HEK293 (cell line): ENCODE results near the gene PIK3R1.
A peak's percentile ranks its signal among the peaks of the same experiment; 100 is the strongest.

ENCODE experiments used
- CTCF ChIA-PET: fragments of 350-600 bp; formaldehyde crosslinking; extraction: SDS; loops from one replicate; lab custom pipeline; 2021; ENCODE audit warnings: antibody characterized with exemption; lab: Yijun Ruan, JAX
- POLR2A ChIA-PET: fragments of 300-600 bp; formaldehyde crosslinking; extraction: SDS; loops from one replicate; lab custom pipeline; 2020; ENCODE audit warnings: antibody characterized with exemption, inconsistent platforms; lab: Yijun Ruan, JAX
- H3K27ac ChIP-seq: fragments of 200-500 bp; sonication (Bioruptor generic); 2 replicates; pipeline ENCODE4 v1.5.1; 2014; ENCODE audit warnings: low read depth, low read length, control low read depth, inconsistent platforms; ENCODE audit errors: extremely low read depth
- H3K36me3 ChIP-seq, 2 experiments: fragments of 200-500 bp in 1 of 2; sonication (Bioruptor generic) in 1 of 2; 1 replicate in 1 of 2; 2 replicates in 1 of 2; pipeline ENCODE4 v1.5.1; 2014 to 2017; ENCODE audit warnings: inconsistent platforms in 2 of 2, low read length in 2 of 2; ENCODE audit not compliant: control insufficient read depth in 2 of 2, insufficient read depth in 1 of 2
- H3K4me1 ChIP-seq: fragments of 200-500 bp; sonication (Bioruptor generic); 2 replicates; pipeline ENCODE4 v1.5.1; 2014; ENCODE audit warnings: mild to moderate bottlenecking, low read length, inconsistent platforms; ENCODE audit not compliant: control insufficient read depth, insufficient read depth
- H3K4me3 ChIP-seq: 2 replicates; pipeline ENCODE4 v1.5.1; 2011; ENCODE audit warnings: low read depth, mild to moderate bottlenecking, control low read depth, low read length, moderate library complexity
- H3K9me3 ChIP-seq: fragments of 200-500 bp; sonication (Bioruptor generic); 2 replicates; pipeline ENCODE4 v1.5.1; 2014; ENCODE audit warnings: low read depth, low read length, inconsistent platforms; ENCODE audit not compliant: control insufficient read depth, insufficient read depth
- GFI1B ChIP-seq: fragments of 450-650 bp; formaldehyde crosslinking; IDR thresholded peaks from 2 replicates; pipeline ENCODE4 v1.5.1; 2016; ENCODE audit warnings: missing biosample characterization, missing genetic modification characterization
- KLF16 ChIP-seq: fragments of 450-650 bp; formaldehyde crosslinking; IDR thresholded peaks from 2 replicates; pipeline ENCODE4 v1.5.1; 2017; ENCODE audit warnings: missing biosample characterization, missing genetic modification characterization
- RBAK ChIP-seq: fragments of 450-650 bp; formaldehyde crosslinking; IDR thresholded peaks from 2 replicates; pipeline ENCODE4 v1.5.1; 2016; ENCODE audit warnings: missing biosample characterization, missing genetic modification characterization
- SCRT1 ChIP-seq: fragments of 450-650 bp; formaldehyde crosslinking; IDR thresholded peaks from 2 replicates; pipeline ENCODE4 v1.5.1; 2016; ENCODE audit warnings: missing biosample characterization, missing genetic modification characterization, borderline replicate concordance
- SCRT2 ChIP-seq: fragments of 450-650 bp; formaldehyde crosslinking; IDR thresholded peaks from 2 replicates; pipeline ENCODE4 v1.5.1; 2016; ENCODE audit warnings: missing biosample characterization, missing genetic modification characterization
- TCF7L2 ChIP-seq: IDR thresholded peaks from 2 replicates; pipeline ENCODE4 v1.6.1; 2011; ENCODE audit warnings: low read depth, mild to moderate bottlenecking, inconsistent platforms, low read length, moderate library complexity, borderline replicate concordance
- TRIM28 ChIP-seq: IDR thresholded peaks from 2 replicates; pipeline ENCODE4 v1.6.1; 2011; ENCODE audit warnings: low read length, control low read depth, borderline replicate concordance
- ZBTB11 ChIP-seq: fragments of 450-650 bp; formaldehyde crosslinking; conservative IDR thresholded peaks from 2 replicates; pipeline ENCODE4 v1.5.1; 2016; ENCODE audit warnings: low read depth, missing biosample characterization, missing genetic modification characterization
- ZNF10 ChIP-seq: fragments of 450-650 bp; formaldehyde crosslinking; IDR thresholded peaks from 2 replicates; pipeline ENCODE4 v1.5.1; 2017; ENCODE audit warnings: missing biosample characterization, missing genetic modification characterization
- ZNF140 ChIP-seq: fragments of 450-650 bp; formaldehyde crosslinking; IDR thresholded peaks from 2 replicates; pipeline ENCODE4 v1.5.1; 2016; ENCODE audit warnings: missing biosample characterization, missing genetic modification characterization
- ZNF302 ChIP-seq: fragments of 450-650 bp; formaldehyde crosslinking; IDR thresholded peaks from 2 replicates; pipeline ENCODE4 v1.5.1; 2016; ENCODE audit warnings: missing biosample characterization, missing genetic modification characterization, low read depth
- ZNF341 ChIP-seq: fragments of 450-650 bp; formaldehyde crosslinking; IDR thresholded peaks from 2 replicates; pipeline ENCODE4; 2016; ENCODE audit warnings: low read depth, missing biosample characterization, missing genetic modification characterization
- ZNF366 ChIP-seq: fragments of 450-650 bp; formaldehyde crosslinking; conservative IDR thresholded peaks from 2 replicates; pipeline ENCODE4 v1.5.1; 2016; ENCODE audit warnings: missing biosample characterization, missing genetic modification characterization
- ZNF473 ChIP-seq: fragments of 450-650 bp; formaldehyde crosslinking; IDR thresholded peaks from 2 replicates; pipeline ENCODE4 v1.5.1; 2017; ENCODE audit warnings: missing biosample characterization, missing genetic modification characterization
- ZNF514 ChIP-seq: fragments of 450-650 bp; formaldehyde crosslinking; IDR thresholded peaks from 2 replicates; pipeline ENCODE4 v1.5.1; 2016; ENCODE audit warnings: missing biosample characterization, missing genetic modification characterization
- ZNF560 ChIP-seq: fragments of 450-650 bp; formaldehyde crosslinking; IDR thresholded peaks from 2 replicates; pipeline ENCODE4 v1.5.1; 2017; ENCODE audit warnings: missing biosample characterization, missing genetic modification characterization, borderline replicate concordance
- ZNF664 ChIP-seq: fragments of 450-650 bp; formaldehyde crosslinking; IDR thresholded peaks from 2 replicates; pipeline ENCODE4 v1.5.1; 2016; ENCODE audit warnings: missing biosample characterization, missing genetic modification characterization
- ZNF677 ChIP-seq: fragments of 450-650 bp; IDR thresholded peaks from 2 replicates; pipeline ENCODE4 v1.5.0; 2018; ENCODE audit warnings: missing biosample characterization, mild to moderate bottlenecking, missing genetic modification characterization, moderate library complexity
- ZNF707 ChIP-seq: fragments of 450-650 bp; formaldehyde crosslinking; IDR thresholded peaks from 2 replicates; pipeline ENCODE4 v1.5.1; 2016; ENCODE audit warnings: missing biosample characterization, missing genetic modification characterization
- ZNF747 ChIP-seq: fragments of 450-650 bp; formaldehyde crosslinking; IDR thresholded peaks from 2 replicates; pipeline ENCODE4 v1.5.1; 2016; ENCODE audit warnings: missing biosample characterization, missing genetic modification characterization
- ZSCAN16 ChIP-seq: fragments of 450-650 bp; formaldehyde crosslinking; IDR thresholded peaks from 2 replicates; pipeline ENCODE4 v1.5.1; 2016; ENCODE audit warnings: missing biosample characterization, missing genetic modification characterization
- ZSCAN30 ChIP-seq: fragments of 450-650 bp; IDR thresholded peaks from 2 replicates; pipeline ENCODE4 v1.5.1; 2018; ENCODE audit warnings: missing biosample characterization, mild to moderate bottlenecking, missing genetic modification characterization, moderate library complexity

PIK3R1 gene

GRCh38 chr5:68292316-68292715 is 76.8 kb downstream of the PIK3R1 start (continued):
- no peak for TF ChIP-seq ZNF473 (tag by site-specific recombination)

- H3K4me3 ChIP-seq = no peak overlapping the region
- H3K4me1 ChIP-seq = no peaks in the 10 kb centered on the region
- peaks cover 22 to 72% of the 10 kb centered on the region in 2 experiments; a peak in 2 of 3 replicates for H3K36me3 ChIP-seq
- TF ChIP-seq TRIM28 (no peak), ZNF10 (tag by site-specific recombination) (no peak)
- no peak overlapping the region for H3K27ac ChIP-seq
- POLR2A ChIA-PET = no interaction called here
- no peaks in the 10 kb centered on the region for H3K9me3 ChIP-seq
- CTCF ChIA-PET = interaction anchor here (6.2 kb wide), 1 partner anchor 9 kb away, joined by 34 read pairs; no protein-coding TSS in a partner anchor
Measured at GRCh38 chr5:68295772-68296171, 80.2 kb downstream of the PIK3R1 start.

- H3K36me3 ChIP-seq = peaks cover 22 to 72% of the 10 kb centered on the region in 2 experiments; a peak in 2 of 3 replicates
- H3K4me3 ChIP-seq = no peak overlapping the region
- no peaks in the 10 kb centered on the region for H3K9me3 ChIP-seq
- no peak for TF ChIP-seq ZBTB11 (tag by site-specific recombination)
- TF ChIP-seq ZSCAN16 (tag by site-specific recombination) = no peak
- no peak for TF ChIP-seq ZNF677 (tag by site-specific recombination)
- TF ChIP-seq SCRT2 = peak; percentile 86
- peak; percentile 66; the same call in 1 of the 2 replicates for TF ChIP-seq SCRT1 (tag by site-specific recombination)
- no peak for TF ChIP-seq ZNF747 (tag by site-specific recombination)
- POLR2A ChIA-PET = no interaction called here
- H3K27ac ChIP-seq = no peak overlapping the region
- CTCF ChIA-PET = interaction anchor here (6.2 kb wide), 1 partner anchor 10 kb away, joined by 34 read pairs; no protein-coding TSS in a partner anchor
- no peaks in the 10 kb centered on the region for H3K4me1 ChIP-seq
Measured at GRCh38 chr5:68296895-68297294, 81.3 kb downstream of the PIK3R1 start.

GRCh38 chr5:68297656-68298055 is 82.1 kb downstream of the PIK3R1 start:
- Histone ChIP-seq H3K36me3 (peaks cover 21 to 66% of the 10 kb centered on the region in 2 experiments; a peak in 2 of 3 replicates), H3K27ac (no peak overlapping the region), H3K9me3 (no peaks in the 10 kb centered on the region), H3K4me1 (no peaks in the 10 kb centered on the region), H3K4me3 (no peak overlapping the region)
- CTCF ChIA-PET = interaction anchor here (0.6 to 6.2 kb wide), 2 partner anchors 11 to 666 kb away, joined by 4 to 34 read pairs; no protein-coding TSS in a partner anchor
- POLR2A ChIA-PET = no interaction called here
- TF ChIP-seq ZSCAN30 (tag by site-specific recombination) = no peak
- TF ChIP-seq ZNF560 = no peak
- no peak for TF ChIP-seq ZNF514 (tag by site-specific recombination)
- TF ChIP-seq GFI1B = no peak
- TF ChIP-seq SCRT1 (tag by site-specific recombination) = no peak
- TF ChIP-seq TCF7L2 = no peak
- TF ChIP-seq ZNF366 (tag by site-specific recombination) = no peak
- no peak for TF ChIP-seq ZNF707 (tag by site-specific recombination)
- TF ChIP-seq ZNF140 = no peak
- no peak for TF ChIP-seq RBAK (tag by site-specific recombination)
- no peak for TF ChIP-seq ZNF341 (tag by site-specific recombination)
- TF ChIP-seq KLF16 (tag by site-specific recombination) = no peak
- no peak for TF ChIP-seq ZNF302 (tag by site-specific recombination)
- TF ChIP-seq ZNF664 (tag by site-specific recombination) = no peak
